HL-60 (cell line): Measurements from ENCODE around the gene KRT37.

Source experiments
- DNase-seq, 2 experiments: peaks; one replicate each; pipeline ENCODE4 v3.0.0-alpha.2; 2010 to 2020; ENCODE audit warnings: low read depth in 1 of 2, low spot score in 1 of 2
- H3K27ac ChIP-seq: fragments of 250-450 bp; sonication (Bioruptor Pico); replicated peaks from 2 replicates; pipeline ENCODE4 v1.5.1; 2020; ENCODE audit warnings: mild to moderate bottlenecking, moderate library complexity
- H3K27me3 ChIP-seq: fragments of 250-450 bp; sonication (Bioruptor Pico); 2 replicates; pipeline ENCODE4 v1.5.1; 2021; ENCODE audit warnings: mild to moderate bottlenecking, moderate library complexity; ENCODE audit not compliant: insufficient read depth, poor library complexity, severe bottlenecking
- H3K4me3 ChIP-seq: replicated peaks from 2 replicates; pipeline ENCODE4 v1.5.1; 2011; ENCODE audit warnings: mild to moderate bottlenecking, control low read depth, low read length; ENCODE audit not compliant: insufficient read depth
- CTCF ChIP-seq: IDR thresholded peaks from one replicate; pipeline ENCODE4 v1.5.1; 2011; ENCODE audit warnings: low read length, control low read depth, inconsistent platforms; ENCODE audit not compliant: insufficient read depth
- GABPA ChIP-seq: IDR thresholded peaks from 2 replicates; pipeline ENCODE4 v1.6.1; 2012; ENCODE audit warnings: low read depth
- POLR2AphosphoS5 ChIP-seq: IDR thresholded peaks from 2 replicates; pipeline ENCODE4 v1.6.1; 2012; ENCODE audit warnings: low read depth
- REST ChIP-seq: IDR thresholded peaks from 2 replicates; pipeline ENCODE4 v1.6.1; 2012; ENCODE audit warnings: low read depth; ENCODE audit not compliant: insufficient replicate concordance
- SPI1 ChIP-seq: IDR thresholded peaks from 2 replicates; pipeline ENCODE4 v1.6.1; 2012; ENCODE audit warnings: low read depth, mild to moderate bottlenecking, borderline replicate concordance

The KRT37 gene

GRCh38 chr17:41403404-41404023, 20.9 kb downstream of the KRT37 start:
- TF ChIP-seq CTCF, result no peak
- TF ChIP-seq GABPA, result no peak
- Histone ChIP-seq H3K4me3 (no peak overlapping the region), H3K27me3 (no peaks in the 10 kb centered on the region), H3K27ac (no peak overlapping the region)
- no peak for DNase-seq

GRCh38 chr17:41402161-41402560, 22.2 kb downstream of the KRT37 start:
- no peak for DNase-seq
- Histone ChIP-seq H3K4me3 (no peak overlapping the region), H3K27me3 (no peaks in the 10 kb centered on the region), H3K27ac (no peak overlapping the region)
- TF ChIP-seq GABPA (no peak), CTCF (no peak), REST (no peak), POLR2AphosphoS5 (no peak), SPI1 (no peak)

- no peak for DNase-seq
- no peak within 1 kb of the TSS for H3K4me3 ChIP-seq
- TF ChIP-seq SPI1 (no peak), GABPA (no peak)
- H3K27ac ChIP-seq, result no peak within 1 kb of the TSS
- H3K27me3 ChIP-seq, result no peaks in the 10 kb centered on the region
Measured at GRCh38 chr17:41396996-41397660, 27.3 kb downstream of the KRT37 start, which contains the start of gene KRT31. TSS of gene KRT31 (minus strand) at chr17:41397608. CDS start at chr17:41397539, 69 bp downstream.

GRCh38 chr17:41396340-41396739, 28.0 kb downstream of the KRT37 start:
- no peak for DNase-seq
- Histone ChIP-seq H3K27me3 (no peaks in the 10 kb centered on the region), H3K4me3 (no peak overlapping the region), H3K27ac (no peak overlapping the region)
- no peak for TF ChIP-seq POLR2AphosphoS5
- no peak for TF ChIP-seq SPI1
- TF ChIP-seq GABPA, result no peak
- TF ChIP-seq REST, result no peak
- no peak for TF ChIP-seq CTCF
